Stomach (tissue), 4 donors: ENCODE measurements around the gene NOS3.

ENCODE experiments used
- EP300 ChIP-seq: sonication (generic); formaldehyde crosslinking; IDR thresholded peaks from one replicate; pipeline ENCODE4 v1.6.1; 2017; ENCODE audit warnings: antibody characterized with exemption
- POLR2A ChIP-seq, 4 donors: fragments of 450-650 bp; IDR thresholded peaks; one replicate each; pipeline ENCODE4 v1.6.1; 2016; ENCODE audit warnings: antibody characterized with exemption in 4 of 4, control low read depth in 2 of 4, mild to moderate bottlenecking in 1 of 4, moderate library complexity in 1 of 4
- TF ChIP-seq, protein P1 (sequence below), 7 experiments: fragments of 450-650 bp in 4 of 7; fragments of 200-600 bp in 3 of 7; sonication (generic) in 3 of 7; IDR thresholded peaks; one replicate each; pipeline ENCODE4 v1.5.1; 2016 to 2019; ENCODE audit warnings: antibody characterized with exemption in 7 of 7, control low read depth in 2 of 7, mild to moderate bottlenecking in 1 of 7

DNA sequence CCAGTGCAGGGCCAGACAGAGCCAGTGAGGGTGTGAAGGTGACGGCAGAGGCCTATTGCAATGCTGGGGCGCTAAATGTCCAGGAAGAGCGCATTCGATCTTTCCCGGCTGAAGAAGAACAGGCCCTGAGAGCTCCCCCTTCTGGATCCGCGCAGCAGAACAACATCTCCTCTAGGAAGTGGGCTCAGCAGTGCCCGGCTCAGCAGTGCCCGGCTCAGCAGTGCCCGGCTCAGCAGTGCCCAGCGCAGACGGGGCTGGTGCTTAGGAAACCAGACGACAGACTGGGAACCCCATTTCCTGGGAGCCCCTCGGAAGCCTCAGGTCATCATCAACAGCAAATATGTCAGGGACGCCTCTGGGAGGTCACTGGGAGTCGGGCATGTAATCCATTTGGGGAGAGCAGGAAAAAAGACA is 4.7 kb upstream of the NOS3 start:
- no peak for TF ChIP-seq POLR2A (IDR thresholded peaks at IDR 0.05)
- TF ChIP-seq, protein P1, sequence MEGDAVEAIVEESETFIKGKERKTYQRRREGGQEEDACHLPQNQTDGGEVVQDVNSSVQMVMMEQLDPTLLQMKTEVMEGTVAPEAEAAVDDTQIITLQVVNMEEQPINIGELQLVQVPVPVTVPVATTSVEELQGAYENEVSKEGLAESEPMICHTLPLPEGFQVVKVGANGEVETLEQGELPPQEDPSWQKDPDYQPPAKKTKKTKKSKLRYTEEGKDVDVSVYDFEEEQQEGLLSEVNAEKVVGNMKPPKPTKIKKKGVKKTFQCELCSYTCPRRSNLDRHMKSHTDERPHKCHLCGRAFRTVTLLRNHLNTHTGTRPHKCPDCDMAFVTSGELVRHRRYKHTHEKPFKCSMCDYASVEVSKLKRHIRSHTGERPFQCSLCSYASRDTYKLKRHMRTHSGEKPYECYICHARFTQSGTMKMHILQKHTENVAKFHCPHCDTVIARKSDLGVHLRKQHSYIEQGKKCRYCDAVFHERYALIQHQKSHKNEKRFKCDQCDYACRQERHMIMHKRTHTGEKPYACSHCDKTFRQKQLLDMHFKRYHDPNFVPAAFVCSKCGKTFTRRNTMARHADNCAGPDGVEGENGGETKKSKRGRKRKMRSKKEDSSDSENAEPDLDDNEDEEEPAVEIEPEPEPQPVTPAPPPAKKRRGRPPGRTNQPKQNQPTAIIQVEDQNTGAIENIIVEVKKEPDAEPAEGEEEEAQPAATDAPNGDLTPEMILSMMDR (IDR thresholded peaks at IDR 0.05): peak in 5 of 7 experiments; percentile 25 to 57 (median 44)
- no peak for TF ChIP-seq EP300
